AML-193 (cell line): ENCODE results near the gene TTLL8.
"Not testable (repeated sequence)": the region's sequence is repeated elsewhere in the genome, so short reads cannot be mapped to it uniquely, and the experiment has no call there.

Experiments used
- DNase-seq, 2 experiments: peaks; one replicate each; lab custom pipeline; 2025; lab: John Stamatoyannopoulos, UW

TTLL8 gene

GRCh38 chr22:49983148-49984042 is 74.7 kb downstream of the TTLL8 start:
- no peak for DNase-seq

GRCh38 chr22:49981799-49982198 is 76.3 kb downstream of the TTLL8 start:
- DNase-seq: not testable (repeated sequence)

- DNase-seq: peak; percentile 45 to 49
These were observed 78.4 kb downstream of the TTLL8 start for GRCh38 chr22:49979587-49980264.

GRCh38 chr22:49977578-49977977 is 80.5 kb downstream of the TTLL8 start:
- DNase-seq: no peak

GRCh38 chr22:49976439-49977175 is 81.5 kb downstream of the TTLL8 start:
- DNase-seq: no peak

GRCh38 chr22:49975543-49976389 is 82.3 kb downstream of the TTLL8 start:
- DNase-seq: no peak

- DNase-seq: no peak
These were observed 84.8 kb downstream of the TTLL8 start for GRCh38 chr22:49973018-49973961.

GRCh38 chr22:49972163-49973017 is 85.7 kb downstream of the TTLL8 start:
- DNase-seq: no peak

- DNase-seq: peak in 1 of 2 experiments; percentile 20
These were observed 86.6 kb downstream of the TTLL8 start for GRCh38 chr22:49971232-49972162.

GRCh38 chr22:49970528-49971231 is 87.4 kb downstream of the TTLL8 start:
- peak; percentile 88 to 92 for DNase-seq

- DNase-seq: no peak
These were observed 88.2 kb downstream of the TTLL8 start for GRCh38 chr22:49969751-49970527.

GRCh38 chr22:49968831-49969661 is 89.1 kb downstream of the TTLL8 start:
- DNase-seq: no peak
